OCI-LY3 (cell line): ENCODE data around the gene ADGRE1.

Experiments used
- CTCF ChIP-seq: fragments of 200-600, 300-600 bp; sonication (generic); IDR thresholded peaks from 2 replicates; pipeline ENCODE4 v1.5.1; 2014; ENCODE audit warnings: antibody characterized with exemption, low read length, low read depth
- EZH2phosphoT487 ChIP-seq: fragments of 200-600 bp; shearing (Covaris generic); IDR thresholded peaks from 2 replicates; pipeline ENCODE4 v1.6.1; 2018; ENCODE audit warnings: antibody characterized with exemption, mixed run types, low read depth

GRCh38 chr19:6891761-6892385, 4.5 kb downstream of the ADGRE1 start:
- TF ChIP-seq CTCF = no peak
- TF ChIP-seq EZH2phosphoT487 = no peak
